K562 (cell line): ENCODE measurements around the gene UNC80. TPM values are rescaled to one million over a fixed set of nuclear protein-coding genes. Genes with fewer than 3 reads are reported as not detected.

Experiments used
- ELF1 ChIP-seq: fragments of 200-800 bp; sonication (Bioruptor generic); IDR thresholded peaks from 2 replicates; pipeline ENCODE4 v1.6.1; 2016; ENCODE audit warnings: missing genetic modification characterization, missing compliant biosample characterization
- EP300 ChIP-seq: IDR thresholded peaks from 2 replicates; pipeline ENCODE4 v1.6.1; 2012; ENCODE audit warnings: low read length, improper control_type of control experiment
- NCOA1 ChIP-seq: fragments of 450-650 bp; IDR thresholded peaks from 2 replicates; pipeline ENCODE4 v1.6.1; 2016; ENCODE audit warnings: low read depth
- NR2F6 ChIP-seq: fragments of 450-650 bp; formaldehyde crosslinking; IDR thresholded peaks from 2 replicates; pipeline ENCODE4 v1.4.0; 2020; ENCODE audit warnings: mild to moderate bottlenecking
- NR3C1 ChIP-seq: sonication (generic); formaldehyde crosslinking; IDR thresholded peaks from 2 replicates; pipeline ENCODE4 v1.8.1; 2022; ENCODE audit warnings: missing genetic modification reagents
- RCOR1 ChIP-seq, 2 experiments: IDR thresholded peaks; 2 replicates each; pipeline ENCODE4 v1.6.1; 2012; ENCODE audit warnings: low read depth in 2 of 2, low read length in 2 of 2, borderline replicate concordance in 1 of 2, improper control_type of control experiment in 1 of 2
- SMARCA4 ChIP-seq: fragments of 450-650 bp; IDR thresholded peaks from 2 replicates; pipeline ENCODE4 v1.6.1; 2016
- TAF15 ChIP-seq: fragments of 200-400 bp; formaldehyde crosslinking; IDR thresholded peaks from 2 replicates; pipeline ENCODE4 v1.6.1; 2017; ENCODE audit warnings: mild to moderate bottlenecking, low read depth, low read length, moderate library complexity
- ZFP36 ChIP-seq: fragments of 150-350 bp; IDR thresholded peaks from 2 replicates; pipeline ENCODE4 v1.6.1; 2018; ENCODE audit warnings: low read length, low read depth; ENCODE audit not compliant: partially characterized antibody
- ZNF12 ChIP-seq: sonication (generic); formaldehyde crosslinking; IDR thresholded peaks from 2 replicates; pipeline ENCODE4 v1.4.0; 2020; ENCODE audit warnings: mild to moderate bottlenecking, missing genetic modification reagents
- ZNF584 ChIP-seq: fragments of 200-800 bp; sonication (Bioruptor generic); IDR thresholded peaks from 2 replicates; pipeline ENCODE4 v1.6.1; 2016; ENCODE audit warnings: low read depth, mild to moderate bottlenecking, missing genetic modification characterization, missing compliant biosample characterization
- ZNF717 ChIP-seq: fragments of 250-450 bp; sonication (Bioruptor Pico); IDR thresholded peaks from 2 replicates; pipeline ENCODE4 v1.5.0; 2021
- ZNF77 ChIP-seq: fragments of 250-450 bp; sonication (Bioruptor Pico); IDR thresholded peaks from 2 replicates; pipeline ENCODE4 v1.5.0; 2020
- polyA plus RNA-seq, 8 experiments: library from polyadenylated mRNA; depleted of rRNA in 4 of 8; stranded (reverse) in 5 of 8; unstranded in 3 of 8; fragments of >200 nt; fragmentation: Nextera tagmentation in 2 of 8; fragmentation: Illumina TruSeq in 1 of 8; extraction: Ambion mirVana in 2 of 8; extraction: Trizol in 1 of 8; gene quantifications; 2 replicates each; pipeline versions ENCODE4 v1.2.1 to v1.2.3, GENCODE V29; 2011 to 2014; ENCODE audit warnings: inconsistent platforms in 1 of 8, missing spikeins in 1 of 8
- total RNA-seq, 7 experiments: library from RNA; depleted of rRNA in 6 of 7; stranded (reverse); fragments of >200 nt in 6 of 7; fragmentation: Illumina TruSeq in 2 of 7; extraction: Trizol in 2 of 7; gene quantifications; 2 replicates each; pipeline versions ENCODE4 v1.2.1 to v1.2.3, GENCODE V29; 2011 to 2021; ENCODE audit warnings: low replicate concordance in 1 of 7
- TF ChIP-seq, protein P1 (sequence below): conservative IDR thresholded peaks from 2 replicates; pipeline ENCODE4 v1.6.1; 2011; ENCODE audit warnings: low read depth, mild to moderate bottlenecking, low read length; ENCODE audit not compliant: control insufficient read depth
- TF ChIP-seq, protein P2 (sequence below): sonication (generic); formaldehyde crosslinking; IDR thresholded peaks from 2 replicates; pipeline ENCODE4 v1.9.0; 2022; ENCODE audit warnings: mild to moderate bottlenecking, missing genetic modification reagents
- TF ChIP-seq, protein P3 (sequence below): fragments of 250-450 bp; sonication (Bioruptor Pico); IDR thresholded peaks from 2 replicates; pipeline ENCODE4 v1.8.0; 2021; ENCODE audit warnings: borderline replicate concordance, mild to moderate bottlenecking, moderate library complexity; ENCODE audit not compliant: poor library complexity, severe bottlenecking
- TF ChIP-seq, protein P4 (sequence below), 2 experiments: IDR thresholded peaks; 2 replicates each; pipeline ENCODE4 v1.6.1; 2011; ENCODE audit warnings: borderline replicate concordance in 1 of 2, control low read depth in 1 of 2, low read depth in 1 of 2, low read length in 1 of 2, mild to moderate bottlenecking in 1 of 2, mixed read lengths in 1 of 2, moderate library complexity in 1 of 2; ENCODE audit not compliant: insufficient read depth in 1 of 2, insufficient read length in 1 of 2, poor library complexity in 1 of 2, severe bottlenecking in 1 of 2; ENCODE audit errors: extremely low read depth in 1 of 2
- TF ChIP-seq, protein P5 (sequence below): fragments of 250-450 bp; sonication (Bioruptor Pico); IDR thresholded peaks from 2 replicates; pipeline ENCODE4 v1.5.0; 2022; ENCODE audit warnings: mild to moderate bottlenecking
- TF ChIP-seq, protein P6 (sequence below): sonication (generic); formaldehyde crosslinking; IDR thresholded peaks from 2 replicates; pipeline ENCODE4 v1.8.1; 2023; ENCODE audit warnings: mild to moderate bottlenecking, missing genetic modification reagents, moderate library complexity

The UNC80 gene
- total and polyA plus RNA-seq, 9 of the 15 experiments (the other 6 are each of a cell fraction or from before 2014, with no cell fraction given): under 0.01 to 0.04 (median 0.01) TPM; not detected in 5

DNA sequence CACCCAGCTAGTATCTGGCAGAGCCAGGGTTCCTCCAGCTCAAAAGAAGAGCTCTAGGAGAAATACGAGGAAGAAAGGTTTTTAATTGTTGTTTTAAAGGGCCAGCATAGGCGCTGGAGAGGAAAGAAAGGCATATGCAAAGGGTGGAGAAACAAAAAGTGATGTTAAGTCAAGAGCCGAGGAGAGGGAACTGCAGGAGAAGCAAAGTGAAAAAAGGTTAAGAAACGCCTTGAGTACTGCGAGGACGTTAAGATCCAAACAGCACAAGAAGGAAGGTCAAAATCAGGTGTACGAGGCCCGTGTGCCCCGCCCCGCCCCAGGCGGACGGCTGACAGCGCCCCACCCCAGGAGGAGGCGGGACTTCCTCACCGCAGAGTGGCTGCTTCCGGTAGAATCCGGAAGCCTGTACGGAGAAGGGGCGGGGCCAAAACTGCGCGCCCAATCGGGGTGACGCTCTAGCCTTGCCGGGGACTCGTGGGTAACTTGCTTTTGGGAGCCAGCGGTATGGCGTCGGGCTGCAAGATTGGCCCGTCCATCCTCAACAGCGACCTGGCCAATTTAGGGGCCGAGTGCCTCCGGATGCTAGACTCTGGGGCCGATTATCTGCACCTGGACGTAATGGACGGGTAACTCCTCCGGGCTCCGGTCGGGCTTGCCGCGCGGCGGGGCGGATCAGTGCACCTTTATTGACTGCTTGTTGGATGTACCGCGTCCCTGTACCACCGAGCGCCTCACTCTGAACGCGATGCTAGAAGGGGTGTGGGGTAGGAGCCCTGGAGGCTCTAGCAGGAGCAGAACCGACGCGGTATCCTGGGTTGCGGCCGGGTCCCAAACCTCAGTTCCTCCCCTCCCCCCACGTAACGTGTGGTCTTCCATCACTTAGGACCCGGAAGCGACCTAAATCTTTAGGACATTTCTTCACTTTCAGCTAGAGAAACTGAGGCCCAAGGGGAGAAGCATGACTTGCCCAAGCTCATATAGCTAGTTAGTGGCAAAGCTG is 230.8 kb downstream of the UNC80 start, which contains the start of gene RPE (continued):
- TF ChIP-seq, protein P1, sequence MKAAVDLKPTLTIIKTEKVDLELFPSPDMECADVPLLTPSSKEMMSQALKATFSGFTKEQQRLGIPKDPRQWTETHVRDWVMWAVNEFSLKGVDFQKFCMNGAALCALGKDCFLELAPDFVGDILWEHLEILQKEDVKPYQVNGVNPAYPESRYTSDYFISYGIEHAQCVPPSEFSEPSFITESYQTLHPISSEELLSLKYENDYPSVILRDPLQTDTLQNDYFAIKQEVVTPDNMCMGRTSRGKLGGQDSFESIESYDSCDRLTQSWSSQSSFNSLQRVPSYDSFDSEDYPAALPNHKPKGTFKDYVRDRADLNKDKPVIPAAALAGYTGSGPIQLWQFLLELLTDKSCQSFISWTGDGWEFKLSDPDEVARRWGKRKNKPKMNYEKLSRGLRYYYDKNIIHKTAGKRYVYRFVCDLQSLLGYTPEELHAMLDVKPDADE: no peak
- TF ChIP-seq ZNF77 (CRISPR knock-in tag): no peak
- TF ChIP-seq, protein P2, sequence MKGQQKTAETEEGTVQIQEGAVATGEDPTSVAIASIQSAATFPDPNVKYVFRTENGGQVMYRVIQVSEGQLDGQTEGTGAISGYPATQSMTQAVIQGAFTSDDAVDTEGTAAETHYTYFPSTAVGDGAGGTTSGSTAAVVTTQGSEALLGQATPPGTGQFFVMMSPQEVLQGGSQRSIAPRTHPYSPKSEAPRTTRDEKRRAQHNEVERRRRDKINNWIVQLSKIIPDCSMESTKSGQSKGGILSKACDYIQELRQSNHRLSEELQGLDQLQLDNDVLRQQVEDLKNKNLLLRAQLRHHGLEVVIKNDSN (CRISPR knock-in tag): no peak
- no peak for TF ChIP-seq SMARCA4
- TF ChIP-seq ZNF12: no peak
- no peak for TF ChIP-seq TAF15
- no peak for TF ChIP-seq ZNF717 (CRISPR knock-in tag)
- TF ChIP-seq ZFP36: no peak
- TF ChIP-seq, protein P3, sequence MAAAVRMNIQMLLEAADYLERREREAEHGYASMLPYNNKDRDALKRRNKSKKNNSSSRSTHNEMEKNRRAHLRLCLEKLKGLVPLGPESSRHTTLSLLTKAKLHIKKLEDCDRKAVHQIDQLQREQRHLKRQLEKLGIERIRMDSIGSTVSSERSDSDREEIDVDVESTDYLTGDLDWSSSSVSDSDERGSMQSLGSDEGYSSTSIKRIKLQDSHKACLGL: no peak
- TF ChIP-seq NR3C1: no peak
- no peak for TF ChIP-seq EP300
- TF ChIP-seq, protein P4, sequence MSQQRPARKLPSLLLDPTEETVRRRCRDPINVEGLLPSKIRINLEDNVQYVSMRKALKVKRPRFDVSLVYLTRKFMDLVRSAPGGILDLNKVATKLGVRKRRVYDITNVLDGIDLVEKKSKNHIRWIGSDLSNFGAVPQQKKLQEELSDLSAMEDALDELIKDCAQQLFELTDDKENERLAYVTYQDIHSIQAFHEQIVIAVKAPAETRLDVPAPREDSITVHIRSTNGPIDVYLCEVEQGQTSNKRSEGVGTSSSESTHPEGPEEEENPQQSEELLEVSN (IDR thresholded peaks at IDR 0.05; ENCODE audit: borderline replicate concordance in 1 of 2, extremely low read depth in 1 of 2, insufficient read depth in 1 of 2, insufficient read length in 1 of 2, low read depth in 1 of 2, low read length in 1 of 2, poor library complexity in 1 of 2, severe bottlenecking in 1 of 2): peak in 1 of 2 experiments; percentile 38
- TF ChIP-seq, protein P5, sequence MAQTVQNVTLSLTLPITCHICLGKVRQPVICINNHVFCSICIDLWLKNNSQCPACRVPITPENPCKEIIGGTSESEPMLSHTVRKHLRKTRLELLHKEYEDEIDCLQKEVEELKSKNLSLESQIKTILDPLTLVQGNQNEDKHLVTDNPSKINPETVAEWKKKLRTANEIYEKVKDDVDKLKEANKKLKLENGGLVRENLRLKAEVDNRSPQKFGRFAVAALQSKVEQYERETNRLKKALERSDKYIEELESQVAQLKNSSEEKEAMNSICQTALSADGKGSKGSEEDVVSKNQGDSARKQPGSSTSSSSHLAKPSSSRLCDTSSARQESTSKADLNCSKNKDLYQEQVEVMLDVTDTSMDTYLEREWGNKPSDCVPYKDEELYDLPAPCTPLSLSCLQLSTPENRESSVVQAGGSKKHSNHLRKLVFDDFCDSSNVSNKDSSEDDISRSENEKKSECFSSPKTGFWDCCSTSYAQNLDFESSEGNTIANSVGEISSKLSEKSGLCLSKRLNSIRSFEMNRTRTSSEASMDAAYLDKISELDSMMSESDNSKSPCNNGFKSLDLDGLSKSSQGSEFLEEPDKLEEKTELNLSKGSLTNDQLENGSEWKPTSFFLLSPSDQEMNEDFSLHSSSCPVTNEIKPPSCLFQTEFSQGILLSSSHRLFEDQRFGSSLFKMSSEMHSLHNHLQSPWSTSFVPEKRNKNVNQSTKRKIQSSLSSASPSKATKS (CRISPR knock-in tag): no peak
- TF ChIP-seq ZNF584: no peak
- no peak for TF ChIP-seq NR2F6 (CRISPR knock-in tag)
- TF ChIP-seq NCOA1: no peak
- no peak for TF ChIP-seq RCOR1 (IDR thresholded peaks at IDR 0.05; ENCODE audit: borderline replicate concordance in 1 of 2, low read depth in 2 of 2, low read length in 2 of 2)
- TF ChIP-seq, protein P6, sequence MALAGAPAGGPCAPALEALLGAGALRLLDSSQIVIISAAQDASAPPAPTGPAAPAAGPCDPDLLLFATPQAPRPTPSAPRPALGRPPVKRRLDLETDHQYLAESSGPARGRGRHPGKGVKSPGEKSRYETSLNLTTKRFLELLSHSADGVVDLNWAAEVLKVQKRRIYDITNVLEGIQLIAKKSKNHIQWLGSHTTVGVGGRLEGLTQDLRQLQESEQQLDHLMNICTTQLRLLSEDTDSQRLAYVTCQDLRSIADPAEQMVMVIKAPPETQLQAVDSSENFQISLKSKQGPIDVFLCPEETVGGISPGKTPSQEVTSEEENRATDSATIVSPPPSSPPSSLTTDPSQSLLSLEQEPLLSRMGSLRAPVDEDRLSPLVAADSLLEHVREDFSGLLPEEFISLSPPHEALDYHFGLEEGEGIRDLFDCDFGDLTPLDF (CRISPR knock-in tag): no peak
- TF ChIP-seq ELF1 (tag): peak; percentile 78
